ENCODE results near the gene CCM2. TPM values are rescaled to one million over a fixed set of nuclear protein-coding genes. Genes with fewer than 3 reads are reported as not detected.

Gene CCM2
- total and polyA plus RNA-seq, 2 experiments from 2014 or later = 24.9 to 40.1 TPM

- no peak for TF ChIP-seq ZNF462 (CRISPR knock-in tag; IDR thresholded peaks at IDR 0.05)
- TF ChIP-seq ZNF331 (CRISPR knock-in tag; IDR thresholded peaks at IDR 0.05; ENCODE audit: low read depth) = no peak
- TF ChIP-seq EZH2phosphoT487 (IDR thresholded peaks at IDR 0.05; ENCODE audit: unreplicated experiment) = no peak
Measured at GRCh38 chr7:45106820-45107219, 106.8 kb downstream of the CCM2 start (continued).

GRCh38 chr7:45107356-45107755 lies 107.4 kb downstream of the CCM2 start:
- ATAC-seq (no peak), DNase-seq (ENCODE audit: low spot score) (no peak)
- Histone ChIP-seq H3K4me3 (no peak overlapping the region), H3K27me3 (ENCODE audit: insufficient read depth) (no peaks in the 10 kb centered on the region), H3K4me1 (ENCODE audit: insufficient read depth) (peaks cover 10% of the 10 kb centered on the region; the same call in 1 of the 2 replicates), H3K36me3 (ENCODE audit: insufficient read depth) (peaks cover 57% of the 10 kb centered on the region), H3K9me2 (ENCODE audit: insufficient read depth) (no peaks in the 10 kb centered on the region), H3K79me2 (replicated peaks; ENCODE audit: insufficient read depth) (peaks cover 54% of the 10 kb centered on the region), H3K27ac (ENCODE audit: low read depth) (no peak overlapping the region), H3F3A (replicated peaks; ENCODE audit: low read depth) (0 out of 2 replicates have a peak, but pooled peaks cover 1% of the 10 kb centered on the region), H4K20me1 (replicated peaks; ENCODE audit: insufficient read depth) (peaks cover 49% of the 10 kb centered on the region), H2AFZ (no peak overlapping the region), H3K4me2 (no peak overlapping the region)
- Mint-ChIP-seq H3K27me3 (ENCODE audit: insufficient read depth, low read depth, poor library complexity) (peaks cover 15% of the 10 kb centered on the region), H3K27ac (no peak overlapping the region), H3K4me3 (no peak overlapping the region), H3K9me3 (no peaks in the 10 kb centered on the region; the same call in 2 of the 3 replicates), H3K4me1 (peaks cover 5% of the 10 kb centered on the region; the same call in 2 of the 3 replicates), H3K36me3 (ENCODE audit: low read depth) (peaks cover 73% of the 10 kb centered on the region)
- TF ChIP-seq REST (IDR thresholded peaks at IDR 0.05; ENCODE audit: unreplicated experiment) = no peak
- TF ChIP-seq ZNF331 (CRISPR knock-in tag; IDR thresholded peaks at IDR 0.05; ENCODE audit: low read depth) = no peak
- no peak for TF ChIP-seq EZH2 (IDR thresholded peaks at IDR 0.05; ENCODE audit: low read depth, unreplicated experiment)
- TF ChIP-seq ZNF114 (CRISPR knock-in tag; IDR thresholded peaks at IDR 0.05) = no peak
- TF ChIP-seq ETS1 (IDR thresholded peaks at IDR 0.05) = no peak
- no peak for TF ChIP-seq EZH2phosphoT487 (IDR thresholded peaks at IDR 0.05; ENCODE audit: unreplicated experiment)
- TF ChIP-seq POLR2AphosphoS5 (IDR thresholded peaks at IDR 0.05; ENCODE audit: low read depth) = no peak
- TF ChIP-seq CREB1 (CRISPR knock-in tag; IDR thresholded peaks at IDR 0.05; ENCODE audit: low read depth) = no peak
- no peak for TF ChIP-seq NANOG (IDR thresholded peaks at IDR 0.05; ENCODE audit: borderline replicate concordance)

Measured in GM23338 (cell line).